LNCaP clone FGC (cell line): Measurements from ENCODE around the gene BUD23.

Experiments used
- DNase-seq: peaks from one replicate; pipeline ENCODE4 v3.0.0-alpha.2; 2011; ENCODE audit warnings: low read depth
- H3K4me3 ChIP-seq: 2 replicates; pipeline ENCODE4 v1.5.1; 2011; ENCODE audit warnings: mild to moderate bottlenecking, low read depth, low read length, control low read depth
- TF ChIP-seq, protein P1 (sequence below): IDR thresholded peaks from 2 replicates; pipeline ENCODE4 v1.5.1; 2012; ENCODE audit warnings: mild to moderate bottlenecking; ENCODE audit not compliant: control insufficient read depth, insufficient read depth; ENCODE audit errors: extremely low read depth

BUD23 gene

DNA sequence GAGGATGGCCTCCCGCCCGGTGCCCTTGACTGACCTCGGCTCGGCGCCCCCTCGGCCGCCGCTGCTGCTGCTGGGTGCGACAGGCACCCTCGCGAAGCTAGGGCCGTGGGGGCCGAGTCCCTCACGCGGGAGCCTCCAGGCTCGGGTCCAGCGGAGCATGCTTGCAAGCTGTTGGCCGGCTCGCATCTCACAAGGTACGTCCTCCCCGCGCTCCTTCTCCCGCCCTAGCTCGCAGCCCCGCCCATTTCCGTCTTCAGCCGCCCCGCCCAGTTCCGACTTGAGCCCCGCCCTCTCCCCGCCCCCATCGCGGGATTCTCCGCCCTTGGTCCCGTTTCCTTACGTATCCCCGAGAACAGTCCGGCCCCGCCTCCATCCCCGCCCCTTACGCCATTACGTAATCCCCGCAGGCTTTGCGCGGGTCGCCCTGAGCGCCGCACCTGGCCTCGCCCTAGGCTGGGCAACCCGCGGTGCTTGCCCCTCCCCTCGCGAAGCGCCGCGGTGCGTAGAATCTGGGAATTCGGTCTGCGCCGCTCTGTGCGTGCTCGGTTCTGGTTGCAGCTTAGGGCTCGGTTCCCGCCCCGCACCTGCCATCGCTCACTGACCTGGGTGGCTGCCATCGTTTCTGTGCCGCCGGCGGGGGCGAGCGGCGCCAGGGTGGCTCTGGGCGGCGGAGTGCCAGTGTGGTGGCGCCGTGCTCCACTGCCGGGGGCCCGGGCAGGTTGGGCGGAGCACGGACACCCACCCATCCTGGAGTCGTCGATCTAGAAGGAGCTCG is 55.4 kb downstream of the BUD23 start, which contains the start of gene ABHD11:
TSS of gene ABHD11 (minus strand) at position 191 of the 775 bp plus-strand sequence. CDS start at position 159, 32 bp downstream.
- H3K4me3 ChIP-seq = peak within 1 kb of the TSS; percentile 89
- TF ChIP-seq, protein P1, sequence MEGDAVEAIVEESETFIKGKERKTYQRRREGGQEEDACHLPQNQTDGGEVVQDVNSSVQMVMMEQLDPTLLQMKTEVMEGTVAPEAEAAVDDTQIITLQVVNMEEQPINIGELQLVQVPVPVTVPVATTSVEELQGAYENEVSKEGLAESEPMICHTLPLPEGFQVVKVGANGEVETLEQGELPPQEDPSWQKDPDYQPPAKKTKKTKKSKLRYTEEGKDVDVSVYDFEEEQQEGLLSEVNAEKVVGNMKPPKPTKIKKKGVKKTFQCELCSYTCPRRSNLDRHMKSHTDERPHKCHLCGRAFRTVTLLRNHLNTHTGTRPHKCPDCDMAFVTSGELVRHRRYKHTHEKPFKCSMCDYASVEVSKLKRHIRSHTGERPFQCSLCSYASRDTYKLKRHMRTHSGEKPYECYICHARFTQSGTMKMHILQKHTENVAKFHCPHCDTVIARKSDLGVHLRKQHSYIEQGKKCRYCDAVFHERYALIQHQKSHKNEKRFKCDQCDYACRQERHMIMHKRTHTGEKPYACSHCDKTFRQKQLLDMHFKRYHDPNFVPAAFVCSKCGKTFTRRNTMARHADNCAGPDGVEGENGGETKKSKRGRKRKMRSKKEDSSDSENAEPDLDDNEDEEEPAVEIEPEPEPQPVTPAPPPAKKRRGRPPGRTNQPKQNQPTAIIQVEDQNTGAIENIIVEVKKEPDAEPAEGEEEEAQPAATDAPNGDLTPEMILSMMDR = 0 out of 2 replicates have a peak, but pooled peaks have one; percentile 3
- DNase-seq = peak; percentile 93

DNA sequence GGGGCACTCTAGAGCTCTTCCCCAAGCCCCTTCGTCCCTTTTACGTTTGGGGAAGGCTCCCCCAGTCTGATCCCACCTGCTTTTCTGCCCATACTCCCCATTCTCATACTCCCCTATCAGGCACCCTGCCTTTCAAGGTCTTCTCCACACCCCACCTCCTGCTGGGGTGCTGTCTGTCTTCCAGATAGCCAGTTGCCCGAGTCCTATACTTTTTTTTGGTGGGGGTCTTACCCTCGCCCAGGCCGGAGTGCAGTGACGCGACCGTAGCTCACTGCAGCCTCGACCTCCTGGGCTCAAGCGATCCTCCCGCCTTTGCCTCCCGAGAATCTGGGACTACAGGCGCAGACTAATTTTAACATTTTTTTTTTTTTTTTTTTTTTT is 56.0 kb downstream of the BUD23 start:
- no peak for DNase-seq

DNA sequence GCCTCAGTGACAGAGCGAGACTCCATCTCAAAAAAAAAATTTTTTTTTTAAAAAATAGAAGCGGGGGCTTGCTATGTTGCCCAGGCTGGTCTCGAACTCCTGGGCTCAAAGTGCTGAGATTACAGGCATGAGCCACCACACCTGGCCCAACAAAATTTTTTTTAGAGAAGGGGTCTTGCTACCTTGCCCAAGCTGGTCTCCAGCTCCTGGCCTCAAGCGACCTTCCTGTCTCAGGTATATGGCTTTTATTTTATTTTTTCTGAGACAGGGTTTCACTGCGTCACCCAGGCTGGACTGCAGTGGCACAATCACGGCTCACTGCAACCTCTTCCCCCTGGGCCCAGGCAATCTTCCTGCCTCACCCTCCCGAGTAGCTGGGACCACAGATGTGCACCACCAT is 56.8 kb downstream of the BUD23 start:
- DNase-seq = no peak
- no peak overlapping the region for H3K4me3 ChIP-seq
- TF ChIP-seq, protein P1 = no peak

More for the DNA sequence above, 56.0 kb downstream of the BUD23 start:
- peak overlapping the region; percentile 89 for H3K4me3 ChIP-seq
- TF ChIP-seq, protein P1 = no peak

DNA sequence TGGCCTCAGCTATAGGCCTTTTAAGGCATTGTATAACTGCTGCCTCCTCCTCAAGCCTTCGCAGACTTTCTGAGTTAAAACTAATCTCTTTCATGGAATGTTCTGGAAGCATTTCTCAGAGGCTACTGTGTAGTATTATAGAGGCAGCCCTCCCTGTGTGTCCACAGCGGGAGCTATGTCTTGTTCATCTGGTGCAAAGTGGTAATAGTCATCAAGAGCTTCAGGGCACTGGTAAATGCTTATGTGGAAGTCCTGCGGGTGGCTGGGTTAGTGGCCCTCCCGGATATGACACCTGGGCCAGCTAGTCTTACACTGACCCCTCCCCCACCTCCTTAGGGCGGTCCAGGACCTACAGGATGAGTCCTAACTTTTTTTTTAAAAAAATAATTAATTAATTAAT is 57.4 kb downstream of the BUD23 start:
- TF ChIP-seq, protein P1 = no peak
- H3K4me3 ChIP-seq = no peak overlapping the region
- DNase-seq = no peak

DNA sequence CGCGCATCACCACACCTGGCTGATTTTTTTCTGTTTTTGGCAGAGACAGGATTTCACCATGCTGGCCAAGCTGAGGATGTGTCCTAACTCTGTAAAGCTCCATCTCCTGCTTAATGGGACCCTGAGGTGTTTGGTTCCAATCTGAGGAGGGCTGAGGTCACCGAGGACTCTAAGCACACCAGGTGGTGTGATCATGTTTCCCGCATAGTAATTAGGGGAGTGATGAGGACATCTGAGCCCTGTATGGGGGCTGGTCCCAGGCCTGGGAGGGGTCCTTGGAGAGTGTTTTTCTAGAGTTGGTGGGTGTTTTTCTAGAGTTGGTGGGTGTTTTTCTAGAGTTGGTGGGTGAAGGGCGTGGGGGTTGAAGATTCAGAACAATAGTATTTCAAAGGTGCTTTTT is 58.2 kb downstream of the BUD23 start:
- TF ChIP-seq, protein P1 = no peak
- no peak for DNase-seq

DNA sequence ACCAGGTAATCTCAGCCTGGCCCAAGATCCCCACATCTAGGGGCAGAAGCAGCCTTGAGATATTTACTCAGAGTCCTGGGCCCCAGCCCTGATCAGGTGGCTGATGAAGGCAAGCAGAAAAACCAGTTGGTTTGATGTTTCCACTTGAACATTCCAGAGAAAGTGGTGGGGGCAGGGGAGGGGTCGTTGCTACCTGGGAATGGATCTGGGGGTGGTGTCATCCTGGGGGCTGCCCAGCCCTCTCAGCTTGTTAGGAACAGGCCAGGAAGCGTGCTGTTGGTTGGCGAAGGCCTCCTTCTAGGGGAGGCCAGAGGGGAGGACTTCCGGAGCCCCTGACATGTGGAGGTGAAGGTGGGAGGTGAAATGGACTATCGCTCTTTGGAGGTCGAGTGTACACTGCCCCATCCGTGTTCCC is 58.9 kb downstream of the BUD23 start:
- DNase-seq = no peak
- TF ChIP-seq, protein P1 = no peak
- H3K4me3 ChIP-seq = peak overlapping the region; percentile 28

More for the DNA sequence above, 58.2 kb downstream of the BUD23 start:
- H3K4me3 ChIP-seq = no peak overlapping the region
